ENCODE data around the gene CA10.

Gene CA10

GRCh38 chr17:51668155-51668962 lies 490.2 kb downstream of the CA10 start:
- no peak for DNase-seq

GRCh38 chr17:51667706-51668083 lies 490.8 kb downstream of the CA10 start:
- peak in 1 of 2 experiments; percentile 34 for DNase-seq

DNA sequence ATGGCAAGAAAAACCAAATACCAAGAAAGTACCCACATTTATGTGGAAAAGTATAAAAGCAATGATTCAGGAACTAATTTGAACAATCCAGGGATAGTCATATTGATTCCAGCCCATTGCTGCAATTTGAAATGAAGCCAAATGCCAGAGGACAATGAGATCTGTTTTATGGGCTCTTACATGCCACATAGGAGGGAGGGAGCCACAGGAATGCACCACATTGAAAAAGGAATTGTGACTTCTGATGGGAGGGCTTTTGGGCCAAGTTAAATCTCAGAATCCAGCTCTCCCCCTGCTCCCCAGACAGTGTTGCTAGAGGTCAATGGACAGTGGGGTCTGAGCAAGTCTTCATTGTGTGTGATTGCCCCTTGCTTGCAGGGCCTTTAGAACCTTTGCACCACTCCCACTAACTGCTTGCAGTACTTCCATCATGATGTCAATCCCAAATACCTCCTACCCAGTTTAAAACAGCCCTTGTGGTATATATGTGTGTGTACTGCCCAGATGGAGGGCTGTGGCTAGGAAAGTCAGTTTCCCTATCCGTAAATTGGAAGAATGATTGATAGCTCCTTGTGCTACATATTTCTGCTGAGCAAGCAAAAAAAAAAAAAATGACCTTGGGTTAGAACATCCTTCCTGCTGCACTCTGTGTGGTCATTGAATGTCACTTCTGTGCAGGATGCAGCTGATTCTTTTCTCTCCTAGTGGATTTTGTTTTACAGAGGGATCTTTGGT lies 491.4 kb downstream of the CA10 start:
- peak in 1 of 2 experiments; percentile 24 for DNase-seq

DNA sequence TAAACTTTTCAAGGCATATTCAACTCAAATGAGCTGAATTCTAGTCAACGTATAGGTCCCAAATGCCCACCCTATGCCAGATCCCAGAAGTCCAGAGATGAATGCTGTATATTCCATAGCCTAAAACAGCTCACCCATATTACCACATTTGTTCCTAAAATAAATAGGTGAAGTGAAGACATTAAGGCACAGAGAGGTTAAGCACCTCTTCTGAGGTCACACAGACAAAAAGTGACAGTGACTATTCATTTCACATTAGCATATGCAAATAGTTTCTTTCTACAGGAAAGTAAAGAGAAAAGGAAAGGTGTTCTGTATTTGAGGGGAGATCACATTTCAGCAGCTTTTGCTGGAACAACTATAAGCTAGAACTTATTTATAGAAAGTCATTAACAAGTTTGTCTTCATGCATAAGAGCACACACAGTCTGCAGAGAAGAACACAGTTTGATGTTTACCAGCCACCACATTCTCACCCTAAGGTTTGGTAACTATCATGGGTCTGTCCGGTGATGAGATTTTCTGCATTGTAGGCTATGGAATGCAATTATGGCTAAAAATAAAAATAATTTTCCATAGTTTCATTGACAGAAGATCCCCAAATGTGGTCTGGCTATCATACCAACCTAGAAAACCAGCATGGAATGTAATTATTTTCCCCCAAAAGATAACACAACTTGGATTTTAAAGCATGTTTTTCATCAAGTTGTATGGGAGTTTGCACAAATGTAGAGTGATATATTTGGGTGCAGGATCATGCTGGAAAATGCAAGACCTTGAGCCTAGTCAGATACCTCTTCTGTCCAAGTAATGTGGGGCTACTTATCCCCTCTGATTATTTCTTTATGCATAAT lies 496.1 kb downstream of the CA10 start:
- DNase-seq, result no peak

DNA sequence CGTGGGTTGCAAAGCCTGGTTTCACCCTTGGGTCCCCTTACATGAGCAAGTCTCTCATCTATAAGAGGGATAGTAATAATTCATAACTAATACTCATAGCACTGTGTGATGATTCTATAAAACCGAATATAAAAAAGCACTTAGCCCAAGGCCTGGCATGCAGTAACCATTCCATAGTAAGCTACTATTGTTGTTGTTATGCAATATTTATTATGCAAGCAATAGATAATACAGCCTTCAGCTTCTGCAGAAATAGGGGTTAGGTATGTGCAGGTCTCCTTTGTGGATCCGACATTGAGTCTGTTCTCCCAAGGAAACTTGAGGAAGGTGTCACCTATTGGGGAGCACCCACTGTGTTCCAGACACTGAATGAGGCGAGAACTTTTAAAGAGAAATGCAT lies 497.1 kb downstream of the CA10 start:
- DNase-seq, result no peak

GRCh38 chr17:51660266-51660665 lies 498.2 kb downstream of the CA10 start:
- DNase-seq, result no peak

- DNase-seq, result no peak
Measured at GRCh38 chr17:51657224-51657623, 501.3 kb downstream of the CA10 start.

DNA sequence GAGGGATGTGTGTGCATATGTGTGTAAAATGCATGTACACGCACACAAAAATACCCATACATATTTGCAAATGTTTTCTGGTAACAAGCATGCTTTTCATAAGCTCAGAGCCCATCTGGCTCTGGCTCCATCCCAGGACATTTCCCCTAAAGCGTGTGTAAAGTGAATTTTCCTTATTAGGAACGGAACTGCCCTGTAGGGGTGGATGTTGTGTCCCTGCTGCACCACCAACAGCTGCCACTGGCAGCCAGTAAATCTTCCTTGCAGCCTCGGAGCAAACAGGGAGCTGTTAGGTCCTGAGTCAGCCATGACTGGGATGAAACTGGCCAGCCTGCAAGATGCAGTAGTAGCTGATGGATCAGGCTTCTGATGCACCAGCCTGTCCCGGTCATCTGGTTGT lies 504.6 kb downstream of the CA10 start:
- peak; percentile 38 to 81 for DNase-seq

DNA sequence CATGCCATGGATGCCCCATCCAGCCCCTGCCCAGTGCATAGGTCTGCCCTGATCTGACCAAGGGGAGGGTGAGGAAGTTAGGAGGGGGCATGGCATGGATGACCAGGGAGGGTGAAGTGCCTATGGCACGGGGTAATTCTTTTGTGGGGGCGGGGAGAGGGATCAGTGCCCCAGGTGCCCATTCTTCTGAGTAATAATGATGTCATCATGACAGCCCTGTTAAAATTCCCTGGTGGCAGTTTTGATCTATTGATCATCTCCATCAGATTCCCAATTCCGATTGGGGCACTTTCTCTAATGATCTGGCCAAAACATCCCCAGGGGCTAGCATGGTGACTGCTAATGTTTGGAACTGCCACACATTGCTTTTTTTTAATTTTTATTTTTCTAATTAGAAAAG lies 506.0 kb downstream of the CA10 start:
- no peak for DNase-seq

DNA sequence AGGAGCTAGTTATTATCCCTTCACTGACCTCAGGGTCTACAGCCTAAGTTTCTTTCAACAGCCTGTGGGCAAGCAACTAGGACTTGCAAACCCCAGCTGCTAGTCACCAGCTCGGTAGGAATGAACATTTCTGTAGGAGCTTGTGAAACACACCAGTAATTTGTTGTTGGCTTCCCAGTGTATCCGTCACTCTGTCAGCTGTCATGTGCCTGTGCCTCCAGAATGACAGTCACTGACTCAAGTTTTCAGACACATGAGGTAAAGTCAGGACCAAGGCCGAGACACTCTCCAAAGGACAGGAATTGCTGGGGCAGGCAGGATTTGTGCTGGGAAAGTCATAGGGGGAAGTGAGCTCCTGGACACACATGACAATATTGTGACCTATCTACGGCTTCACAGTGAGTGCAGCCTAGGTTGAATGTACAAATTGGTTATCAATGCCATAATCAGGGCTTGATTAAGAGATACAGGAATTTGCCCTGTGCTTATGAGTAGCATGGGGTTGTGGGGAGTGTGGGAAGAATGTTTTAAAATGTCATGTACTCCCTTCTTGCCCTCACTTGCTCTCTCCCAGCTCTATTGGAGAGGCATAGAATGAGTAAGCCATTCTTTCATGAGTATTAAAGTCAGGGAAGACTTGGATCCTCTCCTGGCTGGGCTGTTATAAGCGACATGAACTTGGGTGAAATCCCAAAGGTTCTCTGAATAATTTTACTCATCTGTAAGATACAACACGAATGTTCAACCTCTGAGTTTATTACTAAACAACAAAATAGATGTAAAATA lies 506.8 kb downstream of the CA10 start:
- no peak for DNase-seq

DNA sequence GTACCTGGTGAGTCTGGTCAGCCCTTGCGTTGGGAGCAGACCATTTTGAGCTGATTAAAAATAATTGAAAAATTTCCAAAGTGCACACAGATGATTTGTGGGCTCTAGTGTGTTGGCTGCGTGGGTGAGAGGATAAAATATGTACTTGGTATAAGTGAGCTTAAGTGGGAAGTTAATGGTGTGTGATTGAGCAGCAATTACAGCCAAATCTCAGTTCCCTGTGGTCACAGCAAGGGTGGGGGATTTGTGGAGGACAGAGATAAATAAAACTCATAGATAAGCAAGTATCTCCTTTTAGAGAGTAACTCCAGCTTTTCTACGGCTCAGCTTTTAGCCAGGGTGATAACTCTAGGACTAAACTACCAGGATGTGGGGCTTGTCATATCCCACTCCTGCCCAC lies 507.7 kb downstream of the CA10 start:
- DNase-seq, result no peak

- no peak for DNase-seq
Measured at GRCh38 chr17:51650202-51650601, 508.3 kb downstream of the CA10 start.

GRCh38 chr17:51647826-51648225 lies 510.7 kb downstream of the CA10 start:
- DNase-seq, result peak; percentile 18 to 44

GRCh38 chr17:51647067-51647466 lies 511.4 kb downstream of the CA10 start:
- no peak for DNase-seq

- no peak for DNase-seq
Measured at GRCh38 chr17:51646539-51646938, 512.0 kb downstream of the CA10 start.

GRCh38 chr17:51645056-51645455 lies 513.5 kb downstream of the CA10 start:
- no peak for DNase-seq

GRCh38 chr17:51643702-51644490 lies 514.6 kb downstream of the CA10 start:
- DNase-seq, result peak in 1 of 2 experiments; percentile 41

DNA sequence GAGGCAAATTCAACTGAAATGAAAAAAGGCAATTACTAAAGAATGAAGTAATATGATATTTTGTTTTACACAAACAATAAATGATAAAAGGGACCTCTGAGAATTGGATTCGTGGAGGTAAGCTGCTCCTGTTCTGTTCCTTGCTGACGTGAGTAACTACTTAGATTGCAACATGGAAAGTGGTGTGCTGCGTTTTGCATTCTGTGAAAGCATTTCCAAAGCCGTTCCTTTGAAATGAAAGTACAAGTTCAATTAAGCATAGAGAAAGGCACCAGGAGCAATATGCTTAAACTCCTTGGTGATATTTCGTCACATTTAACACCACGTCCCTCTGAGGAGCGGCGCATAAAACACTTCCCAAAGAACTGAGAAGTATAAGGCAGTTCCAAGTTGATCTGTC lies 516.5 kb downstream of the CA10 start:
- no peak for DNase-seq

GRCh38 chr17:51640108-51640622 lies 518.3 kb downstream of the CA10 start:
- peak in 1 of 2 experiments; percentile 11 for DNase-seq

DNA sequence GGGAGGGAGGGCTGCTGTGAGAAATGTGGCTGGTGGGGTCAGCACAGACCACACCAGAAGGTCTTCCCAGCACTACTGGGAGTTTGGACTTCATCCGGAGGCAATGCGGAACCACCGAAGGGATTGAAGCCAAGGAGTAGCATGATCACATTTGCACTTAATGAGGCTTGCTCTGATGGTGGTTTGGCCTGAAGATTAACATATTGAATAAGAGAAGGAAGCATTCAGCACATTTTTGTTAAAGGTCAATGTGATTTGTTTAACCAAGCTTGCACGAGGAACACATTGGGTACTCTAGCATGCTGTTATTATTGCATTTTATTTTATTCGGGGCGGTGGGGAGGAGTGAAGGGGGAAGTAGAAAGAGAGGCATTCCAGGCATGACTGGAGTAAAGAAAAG lies 519.5 kb downstream of the CA10 start:
- peak; percentile 33 to 55 for DNase-seq

- no peak for DNase-seq
Measured at GRCh38 chr17:51636291-51636690, 522.2 kb downstream of the CA10 start.

All from NCI-H446 (cell line).